Measurements from ENCODE around the gene ORC6. TPM values are rescaled to one million over a fixed set of nuclear protein-coding genes. Genes with fewer than 3 reads are reported as not detected.

Gene ORC6
- total RNA-seq, 1 experiment from 2014 or later, result 68.6 TPM

GRCh38 chr16:46714797-46715591 lies 25.5 kb downstream of the ORC6 start:
- Histone ChIP-seq H3K27me3 (ENCODE audit: control insufficient read depth, insufficient read depth, low read length) (no peaks in the 10 kb centered on the region), H3K4me3 (ENCODE audit: insufficient read depth, low read depth, low read length) (no peak overlapping the region), H3K36me3 (replicated peaks; ENCODE audit: control insufficient read depth, insufficient read depth, low read length) (no peaks in the 10 kb centered on the region)
- no peak for DNase-seq

- no peak for DNase-seq
- H3K4me3 ChIP-seq (ENCODE audit: insufficient read depth, low read depth, low read length), result no peak overlapping the region
- no peaks in the 10 kb centered on the region for H3K27me3 ChIP-seq (ENCODE audit: control insufficient read depth, insufficient read depth, low read length)
- H3K36me3 ChIP-seq (replicated peaks; ENCODE audit: control insufficient read depth, insufficient read depth, low read length), result no peaks in the 10 kb centered on the region
Observed at GRCh38 chr16:46715769-46716305, 26.4 kb downstream of the ORC6 start.

GRCh38 chr16:46717692-46718091 lies 28.2 kb downstream of the ORC6 start:
- DNase-seq, result no peak
- no peaks in the 10 kb centered on the region for H3K36me3 ChIP-seq (replicated peaks; ENCODE audit: control insufficient read depth, insufficient read depth, low read length)
- H3K27me3 ChIP-seq (ENCODE audit: control insufficient read depth, insufficient read depth, low read length), result no peaks in the 10 kb centered on the region
- H3K4me3 ChIP-seq (ENCODE audit: insufficient read depth, low read depth, low read length), result no peak overlapping the region

- Histone ChIP-seq H3K36me3 (replicated peaks; ENCODE audit: control insufficient read depth, insufficient read depth, low read length) (no peaks in the 10 kb centered on the region), H3K4me3 (ENCODE audit: insufficient read depth, low read depth, low read length) (no peak overlapping the region), H3K27me3 (ENCODE audit: control insufficient read depth, insufficient read depth, low read length) (no peaks in the 10 kb centered on the region)
- no peak for DNase-seq
Observed at GRCh38 chr16:46718214-46718613, 28.8 kb downstream of the ORC6 start.

DNA sequence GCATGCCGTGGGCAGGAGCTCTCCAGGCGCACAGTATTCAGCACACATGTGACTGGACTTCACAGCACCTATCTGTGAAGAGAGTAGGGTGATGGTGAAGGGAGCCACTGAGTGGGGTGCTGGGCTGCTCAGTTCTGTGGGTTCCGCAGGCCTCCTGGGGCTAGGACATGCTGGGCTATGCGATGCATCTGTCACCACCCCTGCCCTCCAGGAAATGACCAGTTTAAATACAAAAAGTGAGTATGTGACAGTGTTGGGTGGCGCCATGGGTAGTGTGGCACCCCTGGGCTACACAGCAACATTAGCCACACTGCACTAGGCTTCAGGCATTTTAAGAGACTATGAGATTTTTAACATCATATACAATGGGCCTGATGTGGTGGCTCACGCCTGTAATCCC lies 30.1 kb downstream of the ORC6 start:
- no peak for DNase-seq
- no peaks in the 10 kb centered on the region for H3K36me3 ChIP-seq (replicated peaks; ENCODE audit: control insufficient read depth, insufficient read depth, low read length)
- H3K27me3 ChIP-seq (ENCODE audit: control insufficient read depth, insufficient read depth, low read length), result no peaks in the 10 kb centered on the region
- H3K4me3 ChIP-seq (ENCODE audit: insufficient read depth, low read depth, low read length), result no peak overlapping the region

- no peak for DNase-seq
- H3K36me3 ChIP-seq (replicated peaks; ENCODE audit: control insufficient read depth, insufficient read depth, low read length), result no peaks in the 10 kb centered on the region
- no peak overlapping the region for H3K4me3 ChIP-seq (ENCODE audit: insufficient read depth, low read depth, low read length)
- no peaks in the 10 kb centered on the region for H3K27me3 ChIP-seq (ENCODE audit: control insufficient read depth, insufficient read depth, low read length)
Observed at GRCh38 chr16:46720619-46721018, 31.2 kb downstream of the ORC6 start.

DNA sequence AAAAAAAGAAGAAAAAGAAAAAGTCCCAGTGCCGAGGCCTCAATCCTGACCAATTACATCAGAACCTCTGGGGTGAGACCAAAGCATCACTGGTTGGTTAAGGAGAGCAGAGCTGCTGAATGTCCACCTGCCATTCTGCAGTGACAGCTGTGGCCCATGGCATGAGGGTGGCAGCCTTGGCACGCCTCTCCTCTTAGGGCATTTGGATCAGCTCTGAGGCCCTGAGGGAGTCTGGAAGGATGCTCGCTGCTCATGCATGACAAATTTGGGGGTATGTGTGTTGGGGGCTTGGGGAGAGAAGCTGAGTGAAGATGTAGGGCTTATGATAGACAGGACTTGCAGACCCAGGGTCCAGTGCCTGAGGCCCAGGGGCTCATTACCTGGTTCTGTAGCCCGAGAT lies 32.4 kb downstream of the ORC6 start:
- no peak for DNase-seq
- Histone ChIP-seq H3K36me3 (replicated peaks; ENCODE audit: control insufficient read depth, insufficient read depth, low read length) (no peaks in the 10 kb centered on the region), H3K4me3 (ENCODE audit: insufficient read depth, low read depth, low read length) (no peak overlapping the region), H3K27me3 (ENCODE audit: control insufficient read depth, insufficient read depth, low read length) (no peaks in the 10 kb centered on the region)

DNA sequence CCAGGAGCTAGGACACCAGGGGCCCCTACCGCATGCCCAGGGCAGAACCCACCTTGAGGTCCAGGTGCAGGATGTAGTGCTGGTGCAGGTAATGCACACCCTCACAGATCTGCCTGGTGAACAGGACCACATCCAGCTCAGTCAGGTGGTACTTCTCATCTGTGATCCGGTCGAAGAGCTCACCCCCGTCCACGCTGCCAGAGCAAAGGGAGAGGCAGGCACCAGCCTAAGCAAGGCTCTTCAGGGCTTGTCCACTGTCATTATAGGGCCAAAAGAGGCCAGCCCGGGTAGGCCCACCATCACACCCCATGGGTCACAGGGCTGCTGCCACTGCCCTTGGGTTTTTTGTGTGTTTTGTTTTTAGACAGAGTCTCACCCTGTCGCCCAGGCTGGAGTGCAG lies 37.7 kb downstream of the ORC6 start:
- Histone ChIP-seq H3K4me3 (ENCODE audit: insufficient read depth, low read depth, low read length) (no peak overlapping the region), H3K27me3 (ENCODE audit: control insufficient read depth, insufficient read depth, low read length) (no peaks in the 10 kb centered on the region), H3K36me3 (replicated peaks; ENCODE audit: control insufficient read depth, insufficient read depth, low read length) (no peaks in the 10 kb centered on the region)
- DNase-seq, result no peak

- DNase-seq, result no peak
- Histone ChIP-seq H3K4me3 (ENCODE audit: insufficient read depth, low read depth, low read length) (no peak overlapping the region), H3K27me3 (ENCODE audit: control insufficient read depth, insufficient read depth, low read length) (no peaks in the 10 kb centered on the region), H3K36me3 (replicated peaks; ENCODE audit: control insufficient read depth, insufficient read depth, low read length) (no peaks in the 10 kb centered on the region)
Observed at GRCh38 chr16:46727630-46728029, 38.2 kb downstream of the ORC6 start.

GRCh38 chr16:46728806-46729205 lies 39.3 kb downstream of the ORC6 start:
- no peak for DNase-seq
- H3K36me3 ChIP-seq (replicated peaks; ENCODE audit: control insufficient read depth, insufficient read depth, low read length), result no peaks in the 10 kb centered on the region
- H3K4me3 ChIP-seq (ENCODE audit: insufficient read depth, low read depth, low read length), result no peak overlapping the region
- no peaks in the 10 kb centered on the region for H3K27me3 ChIP-seq (ENCODE audit: control insufficient read depth, insufficient read depth, low read length)

- no peaks in the 10 kb centered on the region for H3K36me3 ChIP-seq (replicated peaks; ENCODE audit: control insufficient read depth, insufficient read depth, low read length)
- DNase-seq, result no peak
- no peaks in the 10 kb centered on the region for H3K27me3 ChIP-seq (ENCODE audit: control insufficient read depth, insufficient read depth, low read length)
- no peak overlapping the region for H3K4me3 ChIP-seq (ENCODE audit: insufficient read depth, low read depth, low read length)
Observed at GRCh38 chr16:46729326-46729995, 40.0 kb downstream of the ORC6 start.

DNA sequence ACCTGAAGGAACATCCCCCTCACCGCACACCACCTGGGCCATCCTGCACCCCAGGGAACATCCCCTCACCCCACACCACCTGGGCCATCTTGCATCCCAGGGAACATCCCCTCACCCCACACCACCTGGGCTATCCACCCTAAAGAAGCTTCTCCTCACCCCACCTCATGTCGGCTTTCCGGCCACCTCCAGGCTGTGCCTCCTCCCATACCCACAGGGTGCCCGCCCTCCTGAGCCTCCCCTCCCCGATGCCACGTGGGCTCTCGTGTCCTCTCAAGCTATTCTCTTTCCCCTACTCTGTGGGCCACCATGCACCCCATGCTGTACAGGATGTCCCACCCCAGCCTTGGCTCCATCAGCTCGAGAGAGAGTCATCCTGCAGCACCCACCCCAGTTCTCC lies 40.7 kb downstream of the ORC6 start:
- Histone ChIP-seq H3K27me3 (ENCODE audit: control insufficient read depth, insufficient read depth, low read length) (no peaks in the 10 kb centered on the region), H3K36me3 (replicated peaks; ENCODE audit: control insufficient read depth, insufficient read depth, low read length) (no peaks in the 10 kb centered on the region), H3K4me3 (ENCODE audit: insufficient read depth, low read depth, low read length) (no peak overlapping the region)
- no peak for DNase-seq

DNA sequence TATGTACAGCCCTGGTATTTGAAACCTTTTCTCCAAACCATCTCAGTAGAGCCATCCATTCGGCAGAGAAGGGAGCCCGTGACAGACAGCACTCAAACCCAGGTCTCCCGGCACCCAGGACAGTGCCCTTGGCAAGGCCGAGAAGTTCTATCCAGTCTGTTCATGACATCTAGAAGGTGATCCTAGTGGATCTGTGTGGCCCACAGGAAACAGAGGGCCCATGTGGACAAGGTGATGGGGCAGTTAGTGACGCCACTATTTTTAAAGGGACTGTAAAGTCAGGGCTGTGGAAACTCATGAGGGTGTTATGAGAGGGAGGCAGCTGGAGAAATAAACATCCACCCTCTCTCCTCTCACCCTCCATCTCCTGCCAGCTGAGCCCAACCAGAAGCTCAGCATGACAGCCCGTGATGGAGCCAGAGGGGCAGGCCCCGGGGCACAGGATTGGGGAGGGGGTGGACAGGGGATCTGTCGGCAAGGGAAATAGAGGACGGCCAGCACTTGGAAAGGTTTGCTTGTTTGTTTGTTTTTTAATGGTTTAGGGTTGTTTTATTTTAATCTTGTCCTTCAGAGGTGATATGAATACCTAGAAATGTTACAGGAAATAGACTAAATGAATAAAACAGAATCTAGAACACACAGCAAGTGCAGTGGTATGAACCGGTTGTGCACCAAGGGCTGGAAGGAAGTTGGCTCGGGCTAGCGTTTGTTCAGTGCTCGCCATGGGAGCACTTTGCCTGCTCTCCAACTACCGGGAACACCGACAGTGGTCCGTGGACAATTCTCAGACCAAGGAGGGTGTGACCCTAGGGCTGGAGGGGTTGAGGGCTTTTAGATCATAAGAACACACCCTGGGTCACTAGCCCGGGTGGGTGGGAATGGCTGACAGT lies 41.6 kb downstream of the ORC6 start:
- no peak for DNase-seq
- Histone ChIP-seq H3K4me3 (ENCODE audit: insufficient read depth, low read depth, low read length) (no peak overlapping the region), H3K36me3 (replicated peaks; ENCODE audit: control insufficient read depth, insufficient read depth, low read length) (no peaks in the 10 kb centered on the region), H3K27me3 (ENCODE audit: control insufficient read depth, insufficient read depth, low read length) (no peaks in the 10 kb centered on the region)

- H3K36me3 ChIP-seq (replicated peaks; ENCODE audit: control insufficient read depth, insufficient read depth, low read length), result no peaks in the 10 kb centered on the region
- H3K4me3 ChIP-seq (ENCODE audit: insufficient read depth, low read depth, low read length), result no peak overlapping the region
- no peaks in the 10 kb centered on the region for H3K27me3 ChIP-seq (ENCODE audit: control insufficient read depth, insufficient read depth, low read length)
- no peak for DNase-seq
Observed at GRCh38 chr16:46731691-46732555, 42.5 kb downstream of the ORC6 start.

Measured in H7 (cell line).